Upper lobe of left lung (tissue), 6 donors: ENCODE data around the gene SNRNP70. TPM values are rescaled to one million over a fixed set of nuclear protein-coding genes. Genes with fewer than 3 reads are reported as not detected.

Source experiments
- ATAC-seq, 2 donors: fragments of 200-7000 bp; cut with Tn5 transposase; one replicate each; pipeline ENCODE4 v1.9.1; 2022; ENCODE audit warnings: mild to moderate bottlenecking in 2 of 2, moderate library complexity in 2 of 2; ENCODE audit not compliant: low FRiP score in 2 of 2
- DNase-seq, 2 donors: peaks; one replicate each; pipeline ENCODE4 v3.0.0-alpha.2; 2019 to 2020
- H3K27ac ChIP-seq, 4 donors: fragments of 200-600 bp; sonication (generic); one replicate each; pipeline ENCODE4 v1.5.1; 2016 to 2019
- H3K27me3 ChIP-seq, 4 donors: fragments of 200-600 bp; sonication (generic); one replicate each; pipeline ENCODE4 v1.5.1; 2017 to 2019
- H3K36me3 ChIP-seq, 4 donors: fragments of 200-600 bp; sonication (generic); one replicate each; pipeline ENCODE4 v1.5.1; 2016 to 2019
- H3K4me1 ChIP-seq, 4 donors: fragments of 200-600 bp; sonication (generic); one replicate each; pipeline ENCODE4 v1.5.1; 2018 to 2019
- H3K4me3 ChIP-seq, 4 donors: fragments of 200-600 bp; sonication (generic); one replicate each; pipeline ENCODE4 v1.5.1; 2017 to 2019; ENCODE audit warnings: mild to moderate bottlenecking in 2 of 4, moderate library complexity in 1 of 4
- H3K9me3 ChIP-seq, 4 donors: fragments of 200-600 bp; sonication (generic); one replicate each; pipeline ENCODE4 v1.5.1; 2018 to 2019
- CTCF ChIP-seq, 6 experiments: fragments of 450-650 bp in 4 of 6; fragments of 200-600 bp in 2 of 6; sonication (generic) in 2 of 6; IDR thresholded peaks; one replicate each; pipeline ENCODE4 v1.5.1; 2016 to 2019; ENCODE audit warnings: antibody characterized with exemption in 6 of 6
- EP300 ChIP-seq, 4 donors: sonication (generic); formaldehyde crosslinking; IDR thresholded peaks; one replicate each; pipeline ENCODE4 v1.5.1; 2017; ENCODE audit warnings: antibody characterized with exemption in 4 of 4, control low read depth in 2 of 4
- POLR2A ChIP-seq, 4 donors: fragments of 450-650 bp; IDR thresholded peaks; one replicate each; pipeline ENCODE4 v1.5.1; 2016 to 2017; ENCODE audit warnings: antibody characterized with exemption in 4 of 4, mild to moderate bottlenecking in 2 of 4
- POLR2AphosphoS5 ChIP-seq, 2 donors: sonication (generic); formaldehyde crosslinking; IDR thresholded peaks; one replicate each; pipeline ENCODE4 v1.5.1; 2017; ENCODE audit warnings: antibody characterized with exemption in 2 of 2
- WGBS, 2 donors: methylation state at CpG; one replicate each; pipeline ENCODE4 v1.1.5; 2017 to 2018; 5-methylcytosine and 5-hydroxymethylcytosine counted together
- total RNA-seq, 6 donors: library from RNA; depleted of rRNA in 4 of 6; stranded (reverse); fragments of >200 nt in 4 of 6; gene quantifications; one replicate each; pipeline versions ENCODE4 v1.1.0 to v1.2.1, GENCODE V29; 2016 to 2021
- donor health status: DM: no; HTN: no; CAD: no; lungs with moderate emphysema.
- donor health status: DM: no; HTN: yes; CAD: no; lungs with severe emphysema.

The SNRNP70 gene
- total RNA-seq, 6 donors from 2014 or later = 147 to 1,500 (median 176) TPM

DNA sequence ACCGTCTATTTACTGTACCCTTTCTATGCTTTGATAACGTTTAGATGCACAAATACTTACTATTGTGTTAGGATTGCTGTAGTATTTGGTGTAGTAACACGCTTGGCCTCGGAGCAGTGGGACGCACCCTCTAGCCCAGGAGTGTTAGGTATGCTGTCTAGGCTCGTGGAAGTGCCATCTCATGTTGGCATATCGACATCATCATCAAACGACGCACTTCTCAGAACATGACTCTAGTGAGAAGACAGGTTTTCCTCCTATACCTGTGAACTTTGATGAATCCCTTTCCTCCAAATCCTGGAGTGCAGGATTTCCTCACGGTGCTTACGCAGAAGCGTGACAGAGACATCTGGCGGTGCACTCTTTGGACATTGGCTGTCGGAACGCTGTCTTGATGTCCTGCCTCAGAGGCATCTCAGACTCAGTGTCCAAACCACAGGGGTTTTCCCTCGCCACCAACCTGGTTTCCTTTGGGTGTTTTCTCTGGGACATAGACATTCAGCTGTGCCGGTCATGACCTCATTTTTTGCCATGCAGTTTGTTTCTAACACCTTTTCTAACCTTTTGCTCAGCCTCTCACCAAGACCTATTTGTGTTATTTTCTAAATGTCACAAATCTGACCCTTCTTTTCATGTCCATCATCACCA lies 6.3 kb downstream of the SNRNP70 start:
- no peak overlapping the region for H3K27ac ChIP-seq
- ATAC-seq (no peak), DNase-seq (no peak)
- WGBS, 2 donors = 91% methylated on average over 17 of the region's 17 CpGs
- H3K4me3 ChIP-seq = no peak overlapping the region
- no peak for TF ChIP-seq POLR2A (IDR thresholded peaks at IDR 0.05)
- no peak for TF ChIP-seq EP300 (IDR thresholded peaks at IDR 0.05)
- no peak for TF ChIP-seq CTCF (IDR thresholded peaks at IDR 0.05)
- no peak for TF ChIP-seq POLR2AphosphoS5 (IDR thresholded peaks at IDR 0.05)
- H3K9me3 ChIP-seq = no peaks in the 10 kb centered on the region
- H3K27me3 ChIP-seq = no peaks in the 10 kb centered on the region
- peaks cover 12 to 25% (median 13%) of the 10 kb centered on the region in 4 donors for H3K4me1 ChIP-seq
- H3K36me3 ChIP-seq = peaks cover 19 to 89% (median 73%) of the 10 kb centered on the region in 4 donors

DNA sequence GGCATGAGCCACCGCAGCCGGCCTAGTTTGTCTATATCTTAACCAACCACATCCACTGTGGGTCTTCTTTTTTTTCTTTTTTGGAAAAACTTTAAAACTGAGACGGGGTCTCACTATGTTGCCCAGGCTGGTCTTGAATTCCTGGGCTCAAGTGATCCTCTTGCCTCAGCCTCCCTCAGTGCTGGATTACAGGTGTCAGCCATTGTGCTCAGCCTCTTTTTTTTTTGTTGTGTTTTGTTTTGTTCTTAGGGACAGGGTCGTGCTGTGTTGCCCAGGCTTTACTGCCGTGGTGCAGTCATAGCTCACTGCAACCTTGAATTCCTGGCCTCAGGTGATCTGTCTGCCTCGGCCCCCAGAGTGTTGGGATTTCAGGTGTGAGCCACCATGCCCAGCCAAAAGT lies 7.4 kb downstream of the SNRNP70 start:
- Histone ChIP-seq H3K36me3 (peaks cover 19 to 94% (median 77%) of the 10 kb centered on the region in 4 donors), H3K27ac (no peak overlapping the region), H3K27me3 (no peaks in the 10 kb centered on the region), H3K4me1 (peaks cover 5 to 17% (median 6%) of the 10 kb centered on the region in 4 donors), H3K4me3 (no peak overlapping the region), H3K9me3 (no peaks in the 10 kb centered on the region)
- DNase-seq (no peak), ATAC-seq (no peak)
- WGBS, 2 donors = 93 to 95% methylated on average over 6 of the region's 6 CpGs
- TF ChIP-seq CTCF (IDR thresholded peaks at IDR 0.05) (no peak), EP300 (IDR thresholded peaks at IDR 0.05) (no peak), POLR2AphosphoS5 (IDR thresholded peaks at IDR 0.05) (no peak), POLR2A (IDR thresholded peaks at IDR 0.05) (no peak)

DNA sequence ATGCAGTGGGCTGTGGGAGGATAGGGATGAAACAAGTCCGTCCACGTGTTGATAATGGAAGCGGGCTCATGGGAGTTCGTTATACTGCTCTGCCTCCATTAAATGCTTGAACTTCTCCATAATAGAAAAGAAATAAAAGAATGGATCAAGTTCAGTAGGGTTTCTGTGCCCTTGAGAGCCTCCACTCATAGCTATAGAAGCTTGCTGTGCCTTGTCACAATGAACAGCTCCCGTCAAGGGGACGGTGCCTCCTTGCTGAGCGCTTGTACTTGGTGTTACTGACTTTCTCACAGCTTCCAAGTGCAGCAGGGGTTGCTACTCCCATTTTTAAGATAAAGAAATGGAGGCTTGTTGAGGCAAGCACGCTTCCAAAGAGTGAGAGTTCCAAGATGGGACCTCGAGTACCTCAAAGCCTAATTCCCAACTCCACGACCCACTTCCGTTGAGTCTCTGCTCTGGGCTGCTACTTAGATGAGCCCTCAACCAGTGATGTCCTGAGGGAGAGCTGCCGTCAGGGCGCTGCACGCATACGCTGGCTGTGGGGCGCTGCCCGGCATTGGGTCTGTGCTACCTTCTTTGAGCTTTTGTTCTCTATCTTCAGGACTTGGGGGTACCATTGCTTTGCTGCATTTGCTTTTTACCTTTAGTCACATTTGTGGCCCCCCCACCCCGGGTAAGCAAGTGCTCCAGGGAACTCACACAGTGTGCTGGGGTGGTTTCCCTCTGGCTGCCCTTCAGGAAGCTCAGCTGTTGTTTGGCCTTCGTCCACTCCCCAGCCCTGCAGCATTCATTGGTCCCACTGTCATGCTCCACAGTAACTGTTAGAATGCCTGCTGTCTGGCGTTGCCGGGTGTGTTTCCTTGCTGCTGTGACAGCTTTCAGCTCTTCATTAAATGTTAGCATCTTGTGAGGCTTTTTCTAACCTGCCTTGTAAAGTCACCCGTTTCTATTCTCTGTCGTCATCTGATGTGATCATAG lies 9.5 kb downstream of the SNRNP70 start:
- no peak for ATAC-seq
- Histone ChIP-seq H3K27me3 (no peaks in the 10 kb centered on the region), H3K4me1 (peaks cover 4 to 5% (median 4%) of the 10 kb centered on the region in 4 donors), H3K4me3 (no peak overlapping the region), H3K9me3 (no peaks in the 10 kb centered on the region), H3K27ac (no peak overlapping the region), H3K36me3 (peaks cover 19 to 97% (median 80%) of the 10 kb centered on the region in 4 donors)
- 85 to 87% methylated on average over 22 to 23 of the region's 23 CpGs for WGBS, 2 donors
- DNase-seq = peak in 1 of 2 donors; percentile 58
- TF ChIP-seq POLR2AphosphoS5 (IDR thresholded peaks at IDR 0.05) (no peak), CTCF (IDR thresholded peaks at IDR 0.05) (no peak), POLR2A (IDR thresholded peaks at IDR 0.05) (no peak), EP300 (IDR thresholded peaks at IDR 0.05) (no peak)

- Histone ChIP-seq H3K27ac (no peak overlapping the region), H3K27me3 (no peaks in the 10 kb centered on the region), H3K4me3 (no peak overlapping the region), H3K9me3 (no peaks in the 10 kb centered on the region), H3K4me1 (peaks cover 4 to 5% (median 4%) of the 10 kb centered on the region in 4 donors), H3K36me3 (peaks cover 19 to 97% (median 81%) of the 10 kb centered on the region in 4 donors)
- peak; percentile 84 to 90 for ATAC-seq
- 60 to 62% methylated on average over 7 to 8 of the region's 8 CpGs for WGBS, 2 donors
- peak in 1 of 2 donors; percentile 63 for DNase-seq
- no peak for TF ChIP-seq EP300 (IDR thresholded peaks at IDR 0.05)
- TF ChIP-seq CTCF (IDR thresholded peaks at IDR 0.05) = peak; percentile 93 to 98 (median 97)
- TF ChIP-seq POLR2A (IDR thresholded peaks at IDR 0.05) = no peak
These were observed 12.4 kb downstream of the SNRNP70 start for GRCh38 chr19:49097453-49098288.
